Right lobe of liver (tissue), 6 donors: ENCODE data around the gene CENPP. TPM values are rescaled to one million over a fixed set of nuclear protein-coding genes. Genes with fewer than 3 reads are reported as not detected.

Experiments used
- ATAC-seq, 4 donors: fragments of 200-7000 bp; cut with Tn5 transposase; one replicate each; pipeline ENCODE4 v1.9.1; 2020; ENCODE audit warnings: mild to moderate bottlenecking in 4 of 4, moderate library complexity in 4 of 4
- DNase-seq, 3 donors: peaks; one replicate each; pipeline ENCODE4 v3.0.0-alpha.2; 2020
- H3K27ac ChIP-seq, 3 donors: fragments of 200-600 bp; one replicate each; pipeline ENCODE4 v1.8.0; 2022
- H3K27me3 ChIP-seq, 2 donors: fragments of 200-600 bp; one replicate each; pipeline ENCODE4 v1.8.0; 2022
- H3K36me3 ChIP-seq, 4 donors: fragments of 200-600 bp; sonication (generic) in 1 of 4; one replicate each; pipeline versions ENCODE4 v1.5.1 to v1.8.0; 2017 to 2022; ENCODE audit warnings: control low read depth in 1 of 4
- H3K4me1 ChIP-seq, 4 donors: fragments of 200-600 bp; sonication (generic) in 1 of 4; one replicate each; pipeline versions ENCODE4 v1.5.1 to v1.8.0; 2017 to 2022; ENCODE audit warnings: control low read depth in 1 of 4
- H3K4me3 ChIP-seq, 3 donors: fragments of 200-600 bp; one replicate each; pipeline ENCODE4 v1.8.0; 2022
- H3K9me3 ChIP-seq, 4 donors: fragments of 200-600 bp; sonication (generic) in 1 of 4; one replicate each; pipeline versions ENCODE4 v1.5.1 to v1.8.0; 2017 to 2022; ENCODE audit warnings: control low read depth in 1 of 4
- POLR2A ChIP-seq: fragments of 450-650 bp; IDR thresholded peaks from one replicate; pipeline ENCODE4 v1.6.1; 2017; ENCODE audit warnings: antibody characterized with exemption, mild to moderate bottlenecking
- WGBS: methylation state at CpG from one replicate; pipeline ENCODE4 v1.1.6; 2018; ENCODE audit warnings: low coverage, low lambda C conversion rate; ENCODE audit not compliant: insufficient coverage; ENCODE audit errors: missing lambda C conversion rate; 5-methylcytosine and 5-hydroxymethylcytosine counted together
- intact Hi-C, 2 donors: fragments of 100-400 bp; cut with DNase I; formaldehyde crosslinking; loops; one replicate each; pipeline versions ENCODE4 v1.11.2 to v1.14.1; 2022
- total RNA-seq, 6 experiments: library from RNA; depleted of rRNA in 2 of 6; stranded (reverse); fragments of >200 nt in 2 of 6; fragmentation: NEBNext Ultra II Directional in 3 of 6; extraction: Animal tissue kit (Norgen Biotek cat#: 25700) in 3 of 6; gene quantifications; one replicate each; pipeline versions ENCODE4 v1.1.0 to v1.2.4, GENCODE V29; 2016 to 2023
- TF ChIP-seq, protein P1 (sequence below), 4 donors: fragments of 200-600 bp in 3 of 4; fragments of 450-650 bp in 1 of 4; IDR thresholded peaks; one replicate each; pipeline versions ENCODE4 v1.5.1 to v1.8.0; 2016 to 2022; ENCODE audit warnings: antibody characterized with exemption in 4 of 4, mild to moderate bottlenecking in 2 of 4
- donor health status: DM: no; HTN: yes; CAD: no.
- donor health status: DM: no; HTN: no; CAD: no.
- donor health status: DM: no; HTN: no; CAD: no.
- donor health status: DM: no; HTN: yes; CAD: no.
- donor health status: DM: no; HTN: yes; CAD: no.

CENPP gene
- total RNA-seq, 6 experiments from 2014 or later: 1.0 to 3.7 (median 1.5) TPM

DNA sequence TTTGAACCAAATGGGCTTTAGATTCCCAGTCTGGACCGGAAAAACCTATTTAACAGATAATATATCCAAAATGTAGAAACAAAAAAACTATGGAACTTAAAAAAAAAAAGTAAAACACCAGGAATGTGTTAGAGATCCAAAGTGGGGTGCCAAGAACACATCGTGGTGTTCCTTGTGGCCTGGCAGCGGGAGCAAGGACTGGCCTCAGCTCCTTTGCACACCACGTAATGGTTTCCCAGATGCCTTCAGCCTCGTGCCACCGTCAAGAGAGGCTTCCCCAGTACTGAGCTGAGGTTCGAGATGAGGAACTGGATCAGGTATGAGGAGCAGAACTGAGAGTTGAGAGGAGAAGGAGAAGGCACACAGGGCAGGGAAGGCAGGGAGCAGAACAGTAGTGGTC lies 153.0 kb downstream of the CENPP start:
- no peaks in the 10 kb centered on the region for H3K9me3 ChIP-seq
- ATAC-seq (no peak), DNase-seq (no peak)
- no peak overlapping the region for H3K4me3 ChIP-seq
- no peaks in the 10 kb centered on the region for H3K27me3 ChIP-seq
- TF ChIP-seq POLR2A: no peak
- H3K4me1 ChIP-seq: no peaks in the 10 kb centered on the region
- WGBS: 92% methylated on average over 6 of the region's 7 CpGs
- intact Hi-C loops: no loop called here
- no peak overlapping the region for H3K27ac ChIP-seq
- no peaks in the 10 kb centered on the region for H3K36me3 ChIP-seq

DNA sequence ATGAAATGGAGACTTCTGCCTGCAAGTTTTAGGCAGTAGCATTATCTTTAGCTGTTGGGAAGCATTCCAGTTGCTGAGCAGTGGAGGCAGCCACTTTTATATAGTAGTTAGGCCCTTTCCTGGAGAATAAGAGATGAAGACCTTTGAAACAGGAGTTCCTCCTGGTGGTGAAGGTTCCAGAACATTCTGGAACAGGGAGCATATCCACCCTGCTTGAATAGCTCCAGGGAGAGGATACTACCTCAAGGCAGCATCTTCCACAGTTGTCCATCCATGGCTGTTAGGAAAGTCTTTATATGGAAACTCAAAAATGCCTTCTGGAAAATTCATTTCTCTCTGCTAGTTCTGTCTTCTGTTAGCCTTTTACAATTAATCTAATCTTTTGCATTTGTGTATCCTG lies 153.6 kb downstream of the CENPP start:
- no peak for ATAC-seq
- Histone ChIP-seq H3K27ac (peak overlapping the region in 2 of 3 donors; percentile 41 to 54), H3K4me3 (no peak overlapping the region), H3K4me1 (no peaks in the 10 kb centered on the region), H3K9me3 (no peaks in the 10 kb centered on the region), H3K36me3 (no peaks in the 10 kb centered on the region), H3K27me3 (no peaks in the 10 kb centered on the region)
- intact Hi-C loops: no loop called here
- no peak for DNase-seq
- TF ChIP-seq POLR2A: no peak
- TF ChIP-seq, protein P1, sequence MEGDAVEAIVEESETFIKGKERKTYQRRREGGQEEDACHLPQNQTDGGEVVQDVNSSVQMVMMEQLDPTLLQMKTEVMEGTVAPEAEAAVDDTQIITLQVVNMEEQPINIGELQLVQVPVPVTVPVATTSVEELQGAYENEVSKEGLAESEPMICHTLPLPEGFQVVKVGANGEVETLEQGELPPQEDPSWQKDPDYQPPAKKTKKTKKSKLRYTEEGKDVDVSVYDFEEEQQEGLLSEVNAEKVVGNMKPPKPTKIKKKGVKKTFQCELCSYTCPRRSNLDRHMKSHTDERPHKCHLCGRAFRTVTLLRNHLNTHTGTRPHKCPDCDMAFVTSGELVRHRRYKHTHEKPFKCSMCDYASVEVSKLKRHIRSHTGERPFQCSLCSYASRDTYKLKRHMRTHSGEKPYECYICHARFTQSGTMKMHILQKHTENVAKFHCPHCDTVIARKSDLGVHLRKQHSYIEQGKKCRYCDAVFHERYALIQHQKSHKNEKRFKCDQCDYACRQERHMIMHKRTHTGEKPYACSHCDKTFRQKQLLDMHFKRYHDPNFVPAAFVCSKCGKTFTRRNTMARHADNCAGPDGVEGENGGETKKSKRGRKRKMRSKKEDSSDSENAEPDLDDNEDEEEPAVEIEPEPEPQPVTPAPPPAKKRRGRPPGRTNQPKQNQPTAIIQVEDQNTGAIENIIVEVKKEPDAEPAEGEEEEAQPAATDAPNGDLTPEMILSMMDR (IDR thresholded peaks at IDR 0.05): no peak

DNA sequence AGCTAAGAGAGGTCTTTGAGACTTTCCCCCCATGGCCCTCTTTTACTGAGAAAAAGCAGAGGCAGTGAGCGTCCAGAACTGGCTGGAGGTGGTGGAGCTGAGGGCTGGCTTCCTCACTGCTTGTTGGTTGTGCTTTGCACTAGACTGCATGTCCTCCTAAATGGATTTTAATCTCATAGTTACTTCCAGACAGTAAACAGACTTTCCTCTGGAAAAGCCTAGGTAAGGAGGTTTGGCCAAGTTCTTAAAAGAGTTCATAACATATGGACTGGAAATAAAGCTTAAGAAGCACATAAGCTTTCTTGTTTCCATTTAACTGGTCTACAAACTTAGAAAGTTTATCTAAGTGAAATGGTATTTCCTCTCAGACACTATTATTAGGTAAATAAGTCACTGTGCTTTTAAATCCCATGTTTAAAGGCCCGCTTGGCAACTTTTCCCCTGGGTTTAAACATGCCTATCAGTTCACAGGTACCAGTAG lies 154.6 kb downstream of the CENPP start:
- 88% methylated on average over 2 of the region's 2 CpGs for WGBS
- ATAC-seq: peak in 2 of 4 donors; percentile 11 to 35
- Histone ChIP-seq H3K27me3 (no peaks in the 10 kb centered on the region), H3K4me3 (peak overlapping the region in 1 of 3 donors; percentile 1), H3K9me3 (no peaks in the 10 kb centered on the region), H3K27ac (peak overlapping the region; percentile 4 to 54 (median 41)), H3K4me1 (no peaks in the 10 kb centered on the region), H3K36me3 (no peaks in the 10 kb centered on the region)
- intact Hi-C loops: no loop called here
- no peak for TF ChIP-seq POLR2A
- TF ChIP-seq, protein P1 (IDR thresholded peaks at IDR 0.05): no peak
- no peak for DNase-seq

DNA sequence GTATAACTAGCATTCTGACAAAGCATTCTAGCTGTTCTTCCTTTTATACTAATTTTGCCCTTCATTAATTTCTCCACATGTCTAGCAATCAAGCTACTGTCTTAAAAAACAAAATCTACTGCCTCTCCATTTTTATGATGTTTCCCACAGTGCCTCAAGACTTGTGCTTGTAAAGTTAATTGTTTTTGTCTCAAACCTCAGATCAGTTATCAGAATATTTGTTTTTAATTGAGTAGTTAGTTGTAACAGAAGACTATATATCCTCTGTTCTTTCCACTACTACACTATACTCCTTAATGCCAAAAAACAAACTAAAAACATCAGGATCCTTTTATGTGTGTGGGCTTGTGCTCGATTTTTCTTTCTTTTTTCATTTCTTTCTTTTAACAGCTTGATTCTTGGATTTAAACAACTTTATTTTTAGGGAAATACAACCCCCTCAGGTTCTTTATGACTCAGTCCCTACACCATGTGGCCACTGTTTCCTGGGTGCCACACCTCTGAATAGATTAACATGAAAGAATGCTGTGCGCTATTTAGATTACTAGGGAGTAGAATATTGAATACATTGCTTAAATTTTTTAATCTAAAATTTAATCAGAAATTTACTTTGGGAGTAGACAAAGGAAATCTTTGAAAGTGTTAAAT lies 155.4 kb downstream of the CENPP start:
- intact Hi-C loops: no loop called here
- TF ChIP-seq, protein P1 (IDR thresholded peaks at IDR 0.05): no peak
- TF ChIP-seq POLR2A: no peak
- Histone ChIP-seq H3K4me1 (no peaks in the 10 kb centered on the region), H3K36me3 (no peaks in the 10 kb centered on the region), H3K27ac (peak overlapping the region; percentile 4 to 54 (median 41)), H3K9me3 (no peaks in the 10 kb centered on the region), H3K4me3 (peak overlapping the region in 2 of 3 donors; percentile 1), H3K27me3 (no peaks in the 10 kb centered on the region)
- ATAC-seq (no peak), DNase-seq (no peak)
- WGBS: 64% methylated on average over 2 of the region's 2 CpGs

DNA sequence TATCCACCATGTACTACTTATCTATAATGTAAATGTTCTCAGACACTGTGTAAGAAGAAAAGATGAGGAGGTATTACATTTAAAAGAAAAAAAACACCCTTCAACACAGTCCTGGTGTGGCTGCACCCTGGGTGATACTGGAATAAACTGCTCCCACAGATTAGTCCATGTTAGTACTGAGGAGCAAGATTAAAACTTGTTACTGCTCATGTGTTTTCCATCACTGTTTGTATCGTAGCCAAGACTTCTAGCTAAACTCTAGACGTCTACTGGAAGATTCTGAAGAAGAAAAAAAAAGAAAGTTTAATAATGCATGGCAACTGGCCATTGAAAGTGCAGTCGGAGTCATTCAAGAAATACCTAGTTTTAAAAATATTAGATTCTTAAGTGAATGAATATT lies 156.6 kb downstream of the CENPP start, which contains the start of gene ASPN:
Gene ASPN, minus strand, starts transcription at position 178 of the 400 bp plus-strand sequence.
- ATAC-seq: no peak
- H3K27me3 ChIP-seq: no peaks in the 10 kb centered on the region
- intact Hi-C loops: no loop called here
- WGBS: 76% methylated on average over 3 of the region's 3 CpGs
- no peak for DNase-seq
- peak within 1 kb of the TSS in 1 of 3 donors; percentile 1 for H3K4me3 ChIP-seq
- H3K4me1 ChIP-seq: peaks cover 0 to 3% (median 0%) of the 10 kb centered on the region in 4 donors
- TF ChIP-seq POLR2A: no peak
- TF ChIP-seq, protein P1 (IDR thresholded peaks at IDR 0.05): no peak
- peak within 1 kb of the TSS; percentile 17 to 54 (median 41) for H3K27ac ChIP-seq
- H3K9me3 ChIP-seq: no peaks in the 10 kb centered on the region
- H3K36me3 ChIP-seq: no peaks in the 10 kb centered on the region
